NCI-H1436 (cell line): ENCODE measurements around the gene NCKAP5.

Experiments used
- DNase-seq: peaks from one replicate; lab custom pipeline; 2025; lab: John Stamatoyannopoulos, UW

NCKAP5 gene

GRCh38 chr2:133568172-133568571, at the start of gene NCKAP5:
Gene NCKAP5, minus strand, starts transcription at chr2:133568463. Its CDS starts 50,937 bp downstream, at chr2:133517526.
- DNase-seq = no peak

- no peak for DNase-seq
Measured at GRCh38 chr2:133609664-133610063, 41.4 kb upstream of the NCKAP5 start.

- DNase-seq = no peak
Measured at GRCh38 chr2:133608291-133608690, 40.0 kb upstream of the NCKAP5 start.

- no peak for DNase-seq
Measured at GRCh38 chr2:133607679-133608078, 39.4 kb upstream of the NCKAP5 start.

GRCh38 chr2:133606616-133607015, 38.4 kb upstream of the NCKAP5 start:
- DNase-seq = no peak

- no peak for DNase-seq
Measured at GRCh38 chr2:133605766-133606137, 37.5 kb upstream of the NCKAP5 start.

- DNase-seq = no peak
Measured at GRCh38 chr2:133605011-133605765, 36.9 kb upstream of the NCKAP5 start.

- DNase-seq = no peak
Measured at GRCh38 chr2:133603109-133603508, 34.8 kb upstream of the NCKAP5 start.

- DNase-seq = no peak
Measured at GRCh38 chr2:133602538-133602937, 34.3 kb upstream of the NCKAP5 start.

- DNase-seq = no peak
Measured at GRCh38 chr2:133600266-133600928, 32.1 kb upstream of the NCKAP5 start.

- DNase-seq = no peak
Measured at GRCh38 chr2:133599811-133600210, 31.5 kb upstream of the NCKAP5 start.

- no peak for DNase-seq
Measured at GRCh38 chr2:133599211-133599803, 31.0 kb upstream of the NCKAP5 start.

- no peak for DNase-seq
Measured at GRCh38 chr2:133598769-133599168, 30.5 kb upstream of the NCKAP5 start.

GRCh38 chr2:133596701-133597393, 28.6 kb upstream of the NCKAP5 start:
- no peak for DNase-seq

- DNase-seq = no peak
Measured at GRCh38 chr2:133591164-133591563, 22.9 kb upstream of the NCKAP5 start.

GRCh38 chr2:133589456-133589855, 21.2 kb upstream of the NCKAP5 start:
- DNase-seq = no peak

- DNase-seq = no peak
Measured at GRCh38 chr2:133588144-133588543, 19.9 kb upstream of the NCKAP5 start.

- DNase-seq = no peak
Measured at GRCh38 chr2:133586978-133587377, 18.7 kb upstream of the NCKAP5 start.

- DNase-seq = no peak
Measured at GRCh38 chr2:133581010-133581760, 12.9 kb upstream of the NCKAP5 start.

GRCh38 chr2:133579274-133579673, 11.0 kb upstream of the NCKAP5 start:
- no peak for DNase-seq

- no peak for DNase-seq
Measured at GRCh38 chr2:133576714-133577113, 8.5 kb upstream of the NCKAP5 start.

- no peak for DNase-seq
Measured at GRCh38 chr2:133574620-133575019, 6.4 kb upstream of the NCKAP5 start.
